DMS114 treated with DMSO at 0.1 percent for 48 hours (cell line): Measurements from ENCODE around the gene GRIK2.

ENCODE experiments used
- DNase-seq: peaks from one replicate; lab custom pipeline; 2025; ENCODE audit not compliant: unreplicated experiment; lab: John Stamatoyannopoulos, UW

GRIK2 gene

DNA sequence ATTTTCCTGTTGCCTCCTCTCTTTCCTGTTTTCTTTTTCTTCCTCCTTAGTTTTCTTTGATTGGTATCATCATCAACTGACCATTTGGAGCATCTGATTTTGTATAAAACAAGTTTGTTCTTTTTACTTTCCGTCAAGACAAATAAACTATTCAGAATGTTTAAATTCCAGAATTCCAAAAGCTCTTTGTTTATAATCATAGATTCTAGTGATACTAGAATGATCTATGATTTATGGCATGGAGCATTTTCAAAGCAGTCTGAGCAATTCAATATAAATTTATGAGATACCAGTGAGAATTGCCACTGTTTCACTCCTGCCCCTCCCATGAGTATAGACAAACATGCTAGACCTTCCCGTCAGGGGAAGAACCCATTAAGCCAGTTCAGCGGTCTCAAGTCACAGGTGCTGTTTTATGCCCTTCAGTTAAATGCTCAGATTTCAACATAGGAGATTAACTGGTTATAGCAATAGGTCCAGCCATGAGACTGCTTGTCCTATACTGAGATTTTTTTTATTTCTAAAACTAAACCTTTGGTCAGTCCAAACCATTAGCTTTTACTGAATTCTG lies 60.7 kb downstream of the GRIK2 start:
- DNase-seq: no peak

DNA sequence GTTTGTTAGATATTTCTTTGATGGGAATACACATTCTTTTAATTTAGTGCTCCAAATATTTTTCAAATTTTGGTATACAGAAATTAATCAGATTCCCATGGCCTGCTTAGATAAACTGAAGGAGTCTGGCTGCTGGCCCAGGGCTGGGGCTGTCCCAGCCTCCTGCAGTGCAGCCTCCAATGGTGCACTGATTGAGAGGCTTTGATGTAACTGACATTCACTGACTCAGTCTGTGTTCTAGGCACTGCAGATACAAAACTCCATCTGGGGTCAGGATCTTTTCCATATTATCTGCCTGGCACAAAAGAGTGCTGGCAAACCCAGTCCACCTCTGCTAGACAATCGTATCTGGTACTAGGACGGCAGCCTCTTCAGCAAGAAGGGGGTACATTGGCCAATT lies 64.8 kb downstream of the GRIK2 start:
- DNase-seq: no peak

DNA sequence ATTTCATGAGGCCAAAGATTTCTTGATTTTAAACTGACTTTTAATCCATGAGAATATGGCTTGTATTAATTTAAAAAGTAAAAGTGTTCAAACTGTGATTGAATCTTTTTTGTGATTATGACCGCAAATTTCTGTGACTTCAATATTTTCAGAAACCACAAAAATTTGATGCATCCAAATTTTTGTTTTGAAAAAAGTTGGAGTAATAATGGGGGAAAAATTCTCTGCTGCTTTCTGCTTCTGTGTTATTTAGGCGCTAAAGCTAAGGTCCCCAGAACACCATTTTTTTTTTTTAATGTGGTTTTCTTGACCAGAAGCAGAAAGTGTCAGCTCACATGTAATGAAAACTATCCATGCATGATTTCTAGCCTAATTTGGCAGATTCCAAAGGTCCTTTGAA lies 65.3 kb downstream of the GRIK2 start:
- no peak for DNase-seq

DNA sequence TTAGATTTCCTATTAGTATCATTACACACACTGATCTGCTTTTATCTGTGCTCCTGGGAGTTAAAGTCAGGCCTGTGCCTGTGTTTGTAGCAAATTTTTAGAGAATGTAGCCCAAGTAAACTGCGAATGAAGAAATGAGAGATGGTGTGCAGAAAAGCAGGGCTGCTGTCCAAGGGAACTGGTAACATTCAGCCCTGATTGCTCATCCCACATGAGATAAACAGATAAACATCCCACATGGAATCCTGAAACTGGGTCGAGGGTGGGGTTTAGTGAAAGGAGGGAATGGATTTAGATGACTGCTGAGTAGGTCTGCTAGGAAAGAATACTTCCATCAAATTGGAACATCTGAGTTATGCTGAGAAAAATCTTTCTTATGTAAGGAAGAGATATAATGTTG lies 69.1 kb downstream of the GRIK2 start:
- DNase-seq: no peak

DNA sequence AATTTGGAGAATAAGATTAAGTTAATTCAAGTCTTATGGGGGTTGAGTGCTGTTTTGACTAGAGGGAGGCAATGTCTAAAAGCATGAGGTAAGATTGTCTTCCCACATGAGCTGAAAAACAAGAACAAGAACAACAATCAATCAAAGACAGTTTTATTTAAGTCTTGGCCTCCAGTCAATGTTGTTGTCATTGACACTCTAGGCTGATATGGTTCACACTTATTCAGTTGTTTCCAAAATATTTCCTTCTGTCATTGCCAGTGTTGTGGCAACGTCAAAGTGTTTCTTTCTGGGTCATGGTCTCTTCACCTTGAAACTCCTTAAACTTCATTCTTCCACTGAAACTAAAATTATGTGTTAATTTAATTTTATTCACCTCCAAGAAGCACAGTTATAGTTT lies 72.4 kb downstream of the GRIK2 start:
- no peak for DNase-seq

DNA sequence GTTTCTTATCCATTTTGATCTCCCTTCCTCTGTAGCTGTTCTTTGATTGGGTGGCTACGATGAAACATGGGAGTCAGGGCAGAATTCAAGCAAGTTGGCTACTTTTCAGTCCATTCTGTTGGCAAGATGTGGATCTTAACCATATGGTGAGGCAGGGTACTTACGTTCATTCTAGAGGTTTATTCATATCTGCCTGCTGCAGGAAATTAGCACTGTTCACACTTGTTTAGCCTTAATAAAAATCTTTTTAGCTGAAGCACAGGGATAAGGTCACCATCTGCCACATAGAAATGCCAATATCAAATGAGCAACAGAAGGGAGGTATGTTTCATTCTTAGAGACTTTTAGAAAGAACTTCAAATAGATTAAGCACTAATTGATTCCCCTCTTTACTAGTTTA lies 83.9 kb downstream of the GRIK2 start:
- no peak for DNase-seq

DNA sequence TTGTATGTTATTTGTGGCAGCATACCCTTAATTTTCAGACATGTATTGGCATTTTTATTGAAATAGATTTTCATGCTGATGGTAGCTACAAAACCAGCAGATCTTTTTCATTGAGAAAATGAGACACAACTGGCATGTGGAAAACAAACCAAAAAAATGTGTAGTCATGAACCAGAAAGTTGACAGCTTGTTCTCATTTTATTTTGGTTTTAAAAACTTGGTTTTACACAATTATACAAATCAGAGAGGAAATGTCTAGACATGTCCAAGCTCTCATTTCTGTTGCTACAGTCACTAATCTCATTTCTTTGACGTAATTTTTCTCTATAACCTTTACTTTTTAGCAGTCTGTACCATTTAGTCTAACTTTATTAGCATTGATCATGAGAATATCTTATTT lies 85.4 kb downstream of the GRIK2 start:
- no peak for DNase-seq

DNA sequence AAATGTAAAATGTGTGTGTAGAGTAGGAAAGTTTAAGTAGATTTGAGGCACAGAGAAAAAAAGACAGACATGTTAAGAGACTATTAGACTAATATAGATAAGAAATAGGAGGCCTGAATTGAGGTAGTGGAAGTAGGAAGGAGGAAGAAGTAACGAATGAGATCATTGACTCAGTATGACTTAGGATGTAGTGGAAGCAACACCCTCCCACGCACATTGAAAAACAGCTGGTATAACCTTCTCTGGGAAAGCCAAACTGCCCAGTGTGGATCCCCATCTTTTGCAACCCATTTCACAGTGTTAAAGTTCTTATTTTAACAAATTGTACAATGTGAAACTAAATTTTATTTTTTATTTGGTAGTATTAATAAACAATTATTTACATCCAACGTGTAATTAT lies 89.1 kb downstream of the GRIK2 start:
- DNase-seq: no peak

DNA sequence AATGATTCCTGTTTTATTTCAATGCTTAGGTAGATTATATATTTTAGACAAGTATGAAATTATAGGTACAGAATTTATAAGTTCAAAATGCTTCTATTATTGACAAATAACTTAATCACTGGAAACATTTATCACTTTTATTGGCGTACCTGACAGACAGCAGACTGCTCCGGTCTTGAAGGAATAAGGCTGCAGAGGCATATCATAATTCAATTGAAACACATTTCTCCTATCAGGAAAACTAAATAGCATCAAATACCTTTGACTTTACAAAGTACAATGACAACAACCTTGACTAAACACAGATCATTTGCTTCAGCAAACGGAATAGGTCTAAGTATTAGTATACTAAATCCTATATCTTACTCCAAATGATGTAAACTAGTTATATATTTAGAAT lies 91.3 kb downstream of the GRIK2 start:
- no peak for DNase-seq

DNA sequence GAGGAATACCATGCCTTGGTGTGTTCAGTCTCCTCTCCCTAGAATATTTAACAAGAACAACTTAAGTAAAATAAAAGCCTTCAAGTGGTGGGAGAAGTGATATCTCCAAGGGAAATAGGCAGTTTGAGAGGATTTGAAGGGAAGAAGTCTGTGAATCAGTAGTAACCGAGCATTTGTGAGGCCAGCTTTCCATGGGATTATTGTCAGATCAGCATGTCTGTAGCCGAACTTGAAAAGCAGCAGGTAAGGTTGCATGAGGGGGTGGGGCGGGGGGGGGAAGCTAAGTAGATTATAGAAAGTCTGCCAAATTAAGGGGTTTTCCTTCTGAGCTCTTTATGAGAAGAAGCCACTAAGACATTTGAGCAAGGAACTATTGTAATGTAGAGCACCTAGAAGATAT lies 92.6 kb downstream of the GRIK2 start:
- DNase-seq: no peak

DNA sequence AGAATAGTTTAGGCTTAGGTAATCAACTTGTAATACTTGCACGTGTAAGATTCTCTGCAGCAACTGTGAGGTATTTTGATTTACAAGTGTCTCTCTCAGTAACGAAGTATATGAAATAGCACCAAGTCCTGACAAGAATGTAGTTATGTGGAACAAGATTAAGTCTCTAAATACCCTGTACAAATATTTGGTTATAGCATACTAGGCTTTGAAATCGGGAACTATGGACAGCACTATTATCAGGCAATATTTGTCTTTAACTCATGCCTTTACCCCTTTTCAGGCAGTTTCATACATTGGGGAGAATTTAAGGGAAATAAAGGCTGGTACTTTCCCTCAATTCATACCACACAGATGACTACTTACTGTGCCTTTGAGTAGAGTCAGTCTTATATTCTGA lies 93.2 kb downstream of the GRIK2 start:
- no peak for DNase-seq

DNA sequence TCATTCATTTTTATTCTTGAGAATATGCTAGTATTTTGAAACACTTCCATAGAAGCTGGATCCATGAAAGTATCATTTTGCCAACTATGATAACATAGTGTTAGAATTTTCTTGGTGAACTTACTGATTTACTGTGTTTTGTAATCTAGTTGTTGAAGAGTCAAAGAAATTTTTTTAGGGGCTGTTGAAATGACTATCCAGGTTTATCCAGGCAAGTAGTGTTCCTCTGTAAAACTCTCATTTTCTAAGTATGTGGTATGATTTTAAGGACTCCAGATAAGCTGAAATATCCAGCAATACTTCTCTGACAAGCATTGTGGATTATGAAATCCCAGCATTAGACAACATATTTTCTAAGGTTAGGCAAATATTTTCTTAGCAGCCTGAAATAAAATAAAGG lies 95.9 kb downstream of the GRIK2 start:
- DNase-seq: no peak

DNA sequence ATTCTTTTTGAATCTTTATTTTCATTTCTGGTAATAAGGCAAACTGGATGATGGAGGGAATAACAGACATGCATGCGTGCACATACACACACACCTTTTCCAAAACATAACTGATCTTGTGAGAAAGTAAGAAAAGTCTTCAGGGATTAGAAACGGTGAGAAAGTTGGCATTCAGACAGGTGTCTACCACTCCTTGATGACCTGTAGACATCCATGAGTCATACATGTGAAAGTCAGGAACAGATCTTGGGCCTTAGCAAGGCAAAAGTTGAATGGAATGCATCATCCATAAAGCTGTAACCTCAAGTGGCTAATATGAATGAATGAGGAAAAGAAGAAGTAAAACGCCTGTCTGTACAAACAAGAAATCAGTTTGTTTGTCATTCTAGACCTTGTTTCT lies 97.3 kb downstream of the GRIK2 start:
- no peak for DNase-seq

DNA sequence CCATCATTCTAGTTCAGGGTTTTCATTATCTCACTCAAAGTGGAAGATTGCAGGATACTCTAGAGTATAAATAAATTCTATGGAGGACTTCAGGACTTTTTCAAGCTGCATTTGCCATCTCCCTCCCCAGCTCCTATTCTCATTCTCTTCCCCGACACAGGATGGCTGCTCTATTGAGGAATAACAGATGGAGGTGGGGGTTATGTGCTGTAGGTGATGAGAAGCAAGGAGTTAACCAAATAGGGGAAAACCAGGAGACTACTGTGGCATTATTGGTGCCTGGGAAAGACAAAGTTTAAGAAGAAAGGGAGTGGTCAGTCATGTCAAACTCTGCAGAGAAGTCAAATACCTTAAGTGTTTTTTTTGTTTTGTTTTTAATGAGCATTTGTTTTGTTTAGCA lies 109.3 kb downstream of the GRIK2 start:
- no peak for DNase-seq

DNA sequence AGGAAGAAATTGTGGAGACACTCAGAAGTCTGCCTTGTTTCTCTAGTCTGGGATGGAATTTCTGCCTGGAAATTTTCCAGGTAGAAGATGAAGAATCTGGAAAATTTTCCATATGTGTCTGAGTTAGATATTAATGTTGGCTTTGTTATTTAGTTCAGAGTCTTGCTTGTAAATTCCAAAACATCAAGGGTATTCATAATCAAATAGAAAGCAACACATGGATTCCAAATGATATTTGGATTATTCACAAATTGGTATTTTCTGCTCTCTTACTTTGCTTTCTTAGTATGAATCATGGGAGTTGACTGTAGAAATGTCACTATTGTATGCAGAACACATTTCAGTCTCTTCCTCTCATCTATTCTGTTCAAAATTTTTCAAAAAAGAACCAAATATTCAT lies 116.0 kb downstream of the GRIK2 start:
- no peak for DNase-seq

DNA sequence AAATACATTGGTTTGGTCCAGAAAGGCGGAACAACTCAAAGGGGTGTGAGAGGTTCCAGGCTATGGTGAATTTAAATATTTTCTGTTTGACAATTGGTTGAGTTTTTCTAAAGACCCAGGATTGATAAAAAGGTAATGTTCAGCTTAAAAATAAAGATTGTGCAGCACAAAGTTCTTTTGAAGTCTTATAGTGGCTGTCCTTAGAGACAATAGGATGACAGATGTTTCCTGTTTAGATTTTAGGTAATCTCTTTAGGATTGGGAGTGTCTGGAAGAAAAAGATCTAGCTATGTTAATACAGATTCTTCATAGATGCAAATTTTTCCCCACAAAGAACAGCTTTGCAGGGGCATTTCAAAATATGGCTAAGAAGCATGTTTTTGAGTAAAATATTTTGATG lies 119.7 kb downstream of the GRIK2 start:
- no peak for DNase-seq

DNA sequence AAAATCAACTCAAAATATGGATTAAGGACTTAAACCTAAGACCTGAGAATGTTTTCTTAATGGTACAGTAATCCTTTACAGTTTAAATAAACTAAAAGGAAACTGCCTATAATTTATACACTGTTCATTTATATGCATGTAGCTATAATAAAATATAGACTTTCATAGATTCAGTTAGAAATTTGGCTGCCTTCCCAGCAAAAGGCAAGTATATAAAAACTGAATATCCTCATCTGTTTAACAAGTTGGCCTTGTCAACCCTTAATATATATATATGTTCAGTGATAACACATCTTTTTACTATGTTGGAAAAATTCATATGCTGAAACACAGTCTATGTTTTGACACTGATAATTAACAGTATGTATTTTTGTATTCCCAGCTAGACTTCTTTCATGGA lies 123.1 kb downstream of the GRIK2 start:
- DNase-seq: no peak

DNA sequence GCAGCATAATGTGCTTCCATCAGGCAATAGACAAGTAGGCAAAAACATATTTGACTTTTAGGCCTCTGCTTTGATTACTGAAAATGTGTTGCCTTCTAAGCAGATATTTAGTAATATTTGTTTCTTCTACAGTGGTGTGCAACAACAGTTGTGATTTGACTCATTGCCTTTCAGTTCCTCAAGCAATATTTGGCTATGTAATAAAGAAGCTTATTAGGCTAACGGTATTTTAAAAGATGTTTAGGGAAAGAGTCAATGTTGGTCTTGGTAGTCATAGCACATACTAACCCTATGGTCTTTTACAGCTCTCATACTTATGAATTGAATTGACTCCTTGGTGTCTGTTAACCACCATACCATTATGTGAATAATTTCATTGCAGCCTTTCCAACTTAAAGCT lies 124.1 kb downstream of the GRIK2 start:
- DNase-seq: no peak

DNA sequence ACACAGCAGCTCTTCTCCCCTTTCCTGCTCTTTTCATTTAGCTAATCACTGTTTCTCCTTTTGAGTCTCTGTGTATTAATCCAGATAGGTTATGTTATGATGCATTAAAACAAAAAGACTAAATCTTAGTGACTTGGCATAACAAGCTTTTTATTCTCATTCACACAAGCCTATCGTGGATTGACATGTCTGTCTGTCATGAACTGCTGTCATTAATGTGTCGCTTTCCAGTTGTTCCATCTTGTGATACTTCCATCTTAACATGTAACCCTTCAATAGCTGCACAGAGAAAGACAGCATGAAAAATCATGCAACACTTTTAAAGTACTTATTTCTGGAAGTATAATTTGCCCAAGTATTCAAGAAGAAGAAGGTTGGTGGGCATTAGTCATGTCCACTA lies 128.7 kb downstream of the GRIK2 start:
- DNase-seq: no peak

DNA sequence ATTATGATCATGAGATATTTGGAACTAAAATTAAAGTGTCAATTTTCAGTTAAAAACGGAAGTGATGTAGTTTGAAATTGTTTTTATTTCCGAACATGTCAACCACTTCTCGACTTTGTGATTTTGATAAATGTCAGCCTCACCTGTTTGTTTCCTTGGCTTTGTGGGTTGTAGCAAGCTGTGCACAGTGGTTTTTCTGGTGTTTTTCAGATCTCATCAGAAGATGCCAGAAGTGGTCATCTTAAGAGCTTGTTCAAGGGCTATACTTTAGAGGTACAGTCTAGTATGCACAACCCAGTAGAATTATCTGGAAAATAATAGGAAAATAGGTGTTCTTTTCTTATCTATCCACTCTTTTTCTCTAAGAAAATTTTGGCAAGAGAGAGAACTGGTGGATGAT lies 134.0 kb downstream of the GRIK2 start:
- no peak for DNase-seq

DNA sequence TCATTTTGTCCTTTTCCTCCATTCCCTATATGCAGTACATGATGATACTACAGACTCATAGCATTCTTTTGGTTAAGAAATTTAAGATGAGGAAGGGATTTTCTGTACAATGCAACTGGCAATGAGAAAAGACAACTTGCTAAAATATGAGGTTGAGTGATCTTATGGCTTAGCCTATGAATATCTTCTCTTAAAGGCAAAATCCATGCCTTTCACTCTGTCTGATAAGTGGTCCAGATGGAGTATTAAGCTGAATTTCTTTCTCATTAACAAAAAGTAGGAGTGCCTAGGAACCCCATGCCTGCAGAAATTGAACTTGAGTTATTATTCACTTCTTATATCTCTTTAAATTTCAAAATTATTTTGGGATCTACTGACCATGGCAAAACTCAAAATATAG lies 135.3 kb downstream of the GRIK2 start:
- no peak for DNase-seq

DNA sequence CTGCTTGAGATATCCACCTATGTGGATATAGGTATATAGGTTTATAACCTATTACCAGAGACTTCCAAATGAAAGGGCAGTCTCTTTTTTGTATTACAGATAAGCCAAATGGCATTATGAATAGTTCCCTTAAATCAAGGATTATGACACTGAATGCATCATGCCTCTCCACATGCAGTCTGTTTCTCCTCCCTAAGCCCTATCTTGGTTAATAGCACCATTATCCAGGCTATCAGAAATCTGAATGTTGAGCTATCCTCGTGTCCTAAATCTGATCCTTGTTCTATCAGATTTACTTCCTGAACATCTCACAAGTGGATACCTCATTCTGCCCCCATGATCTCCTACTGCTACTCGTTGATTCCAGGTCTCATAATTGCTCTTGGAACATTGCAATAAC lies 138.0 kb downstream of the GRIK2 start:
- no peak for DNase-seq

DNA sequence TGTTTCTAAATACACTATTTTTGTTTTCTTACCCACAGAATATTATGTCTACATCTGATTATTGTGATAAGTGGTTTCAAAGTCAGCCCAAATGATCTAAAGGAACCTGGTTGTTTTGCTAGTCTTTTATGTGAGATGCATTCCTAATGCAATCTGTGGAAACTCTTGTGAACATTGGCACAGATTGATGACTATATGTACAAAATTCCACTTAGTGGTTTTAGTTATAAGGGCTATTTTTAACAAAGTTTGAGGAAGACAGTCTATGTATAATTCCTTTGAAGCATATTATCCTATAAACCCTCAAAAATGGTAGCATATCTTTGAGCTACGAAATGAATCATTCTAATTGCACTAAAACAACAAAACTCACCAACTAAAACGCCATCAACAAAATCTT lies 140.9 kb downstream of the GRIK2 start:
- no peak for DNase-seq

DNA sequence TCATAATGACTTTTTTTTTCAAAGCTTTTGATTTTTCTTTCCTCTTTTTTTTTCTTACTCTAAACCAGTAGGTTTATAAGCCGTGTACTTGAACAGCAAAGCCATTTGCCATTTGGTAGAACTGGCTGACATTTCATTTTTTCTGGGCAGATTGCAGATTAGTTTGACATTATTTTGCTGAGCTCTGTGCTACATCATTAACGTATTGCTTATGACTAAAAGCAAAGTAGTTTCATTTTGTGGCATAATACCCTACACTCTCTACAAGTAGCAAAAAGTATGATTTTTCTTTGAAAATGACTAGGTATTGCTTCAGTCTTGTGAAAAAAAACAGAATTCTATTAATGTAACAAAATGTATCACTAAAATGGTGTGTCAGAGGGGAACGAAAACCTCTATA lies 141.3 kb downstream of the GRIK2 start:
- DNase-seq: no peak
